Gastroesophageal sphincter (tissue), 3 donors: ENCODE data around the gene TBX6.
A peak's percentile ranks its signal among the peaks of the same experiment; 100 is the strongest.

Source experiments
- EP300 ChIP-seq: sonication (generic); formaldehyde crosslinking; IDR thresholded peaks from one replicate; pipeline ENCODE4 v1.6.1; 2017; ENCODE audit warnings: antibody characterized with exemption, mild to moderate bottlenecking
- POLR2A ChIP-seq, 2 donors: fragments of 450-650 bp; IDR thresholded peaks; one replicate each; pipeline ENCODE4 v1.6.1; 2017; ENCODE audit warnings: antibody characterized with exemption in 2 of 2, mild to moderate bottlenecking in 2 of 2, moderate library complexity in 1 of 2
- POLR2AphosphoS5 ChIP-seq: sonication (generic); formaldehyde crosslinking; IDR thresholded peaks from one replicate; pipeline ENCODE4 v1.6.1; 2017; ENCODE audit warnings: antibody characterized with exemption
- TF ChIP-seq, protein P1 (sequence below), 4 experiments: fragments of 200-600 bp in 2 of 4; fragments of 450-650 bp in 2 of 4; sonication (generic) in 1 of 4; IDR thresholded peaks; one replicate each; pipeline ENCODE4 v1.5.1; 2017 to 2019; ENCODE audit warnings: antibody characterized with exemption in 4 of 4, mild to moderate bottlenecking in 2 of 4, moderate library complexity in 2 of 4

DNA sequence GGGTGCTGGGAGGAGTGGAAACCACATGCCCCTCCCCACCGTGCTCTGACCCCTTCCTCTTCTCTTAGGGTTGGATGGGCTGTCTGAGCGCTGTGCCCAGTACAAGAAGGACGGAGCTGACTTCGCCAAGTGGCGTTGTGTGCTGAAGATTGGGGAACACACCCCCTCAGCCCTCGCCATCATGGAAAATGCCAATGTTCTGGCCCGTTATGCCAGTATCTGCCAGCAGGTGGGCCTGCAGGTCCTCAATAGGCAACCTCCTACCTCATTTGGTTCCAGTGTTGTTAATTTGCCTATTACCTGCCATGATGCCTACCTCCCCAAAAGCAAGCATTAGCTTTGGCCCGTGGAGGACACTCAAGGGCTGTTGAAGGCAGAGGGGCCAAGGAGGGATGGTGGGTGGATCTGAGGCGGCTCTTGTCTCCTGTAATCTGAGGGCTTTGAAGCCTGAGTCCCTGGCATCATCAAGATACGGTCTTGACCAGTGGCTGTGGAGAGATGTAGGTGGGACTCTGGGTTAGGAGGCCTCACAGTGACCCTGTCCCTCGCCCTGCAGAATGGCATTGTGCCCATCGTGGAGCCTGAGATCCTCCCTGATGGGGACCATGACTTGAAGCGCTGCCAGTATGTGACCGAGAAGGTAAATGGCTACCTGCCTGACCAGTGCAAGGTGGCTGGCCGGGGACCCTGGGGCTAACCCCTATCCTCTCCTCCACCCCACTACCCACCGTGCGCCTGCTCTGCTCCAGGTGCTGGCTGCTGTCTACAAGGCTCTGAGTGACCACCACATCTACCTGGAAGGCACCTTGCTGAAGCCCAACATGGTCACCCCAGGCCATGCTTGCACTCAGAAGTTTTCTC lies 22.7 kb downstream of the TBX6 start:
- TF ChIP-seq POLR2A (IDR thresholded peaks at IDR 0.05): no peak
- TF ChIP-seq, protein P1, sequence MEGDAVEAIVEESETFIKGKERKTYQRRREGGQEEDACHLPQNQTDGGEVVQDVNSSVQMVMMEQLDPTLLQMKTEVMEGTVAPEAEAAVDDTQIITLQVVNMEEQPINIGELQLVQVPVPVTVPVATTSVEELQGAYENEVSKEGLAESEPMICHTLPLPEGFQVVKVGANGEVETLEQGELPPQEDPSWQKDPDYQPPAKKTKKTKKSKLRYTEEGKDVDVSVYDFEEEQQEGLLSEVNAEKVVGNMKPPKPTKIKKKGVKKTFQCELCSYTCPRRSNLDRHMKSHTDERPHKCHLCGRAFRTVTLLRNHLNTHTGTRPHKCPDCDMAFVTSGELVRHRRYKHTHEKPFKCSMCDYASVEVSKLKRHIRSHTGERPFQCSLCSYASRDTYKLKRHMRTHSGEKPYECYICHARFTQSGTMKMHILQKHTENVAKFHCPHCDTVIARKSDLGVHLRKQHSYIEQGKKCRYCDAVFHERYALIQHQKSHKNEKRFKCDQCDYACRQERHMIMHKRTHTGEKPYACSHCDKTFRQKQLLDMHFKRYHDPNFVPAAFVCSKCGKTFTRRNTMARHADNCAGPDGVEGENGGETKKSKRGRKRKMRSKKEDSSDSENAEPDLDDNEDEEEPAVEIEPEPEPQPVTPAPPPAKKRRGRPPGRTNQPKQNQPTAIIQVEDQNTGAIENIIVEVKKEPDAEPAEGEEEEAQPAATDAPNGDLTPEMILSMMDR (IDR thresholded peaks at IDR 0.05): peak in 3 of 4 experiments; percentile 21 to 38 (median 28)
- no peak for TF ChIP-seq POLR2AphosphoS5
- no peak for TF ChIP-seq EP300
